Measurements from ENCODE around the gene KCTD12.

DNA sequence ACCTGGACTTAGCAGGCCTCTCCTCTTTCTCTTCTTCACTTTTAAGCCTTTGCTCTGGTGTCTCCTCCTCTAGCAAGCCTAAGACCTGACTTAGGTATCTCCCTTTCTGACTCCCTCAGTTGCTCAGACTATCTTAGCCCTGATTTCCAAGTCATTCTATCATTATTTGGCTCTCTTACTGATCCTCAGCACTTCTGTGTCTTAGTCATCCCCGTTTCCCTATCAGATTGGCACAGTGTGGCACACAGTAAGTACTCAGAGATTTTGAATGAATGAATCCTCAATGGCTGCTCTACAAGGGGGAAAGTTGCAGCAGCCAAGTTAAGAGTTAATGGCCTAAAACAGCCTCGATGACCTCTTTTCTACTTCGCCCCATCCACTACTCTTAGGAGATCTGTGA lies 8.2 kb downstream of the KCTD12 start:
- no peak for TF ChIP-seq SPI1 (IDR thresholded peaks at IDR 0.05; ENCODE audit: low read depth, low read length)
- TF ChIP-seq POLR2A (IDR thresholded peaks at IDR 0.05; ENCODE audit: low read depth, low read length), result no peak
- TF ChIP-seq POLR2AphosphoS5 (IDR thresholded peaks at IDR 0.05; ENCODE audit: low read depth, low read length), result no peak
- TF ChIP-seq TAF1 (IDR thresholded peaks at IDR 0.05; ENCODE audit: low read depth, low read length), result no peak
- no peak for TF ChIP-seq POU2F2 (IDR thresholded peaks at IDR 0.05; ENCODE audit: low read depth, low read length)
- no peak for TF ChIP-seq PAX5 (IDR thresholded peaks at IDR 0.05; ENCODE audit: insufficient read depth, low read length, severe bottlenecking)
